Measurements from ENCODE around the gene SAMD1. TPM values are rescaled to one million over a fixed set of nuclear protein-coding genes. Genes with fewer than 3 reads are reported as not detected.

SAMD1 gene
- total RNA-seq, 4 donors from 2014 or later, result 8.6 to 21.9 (median 11.3) TPM

DNA sequence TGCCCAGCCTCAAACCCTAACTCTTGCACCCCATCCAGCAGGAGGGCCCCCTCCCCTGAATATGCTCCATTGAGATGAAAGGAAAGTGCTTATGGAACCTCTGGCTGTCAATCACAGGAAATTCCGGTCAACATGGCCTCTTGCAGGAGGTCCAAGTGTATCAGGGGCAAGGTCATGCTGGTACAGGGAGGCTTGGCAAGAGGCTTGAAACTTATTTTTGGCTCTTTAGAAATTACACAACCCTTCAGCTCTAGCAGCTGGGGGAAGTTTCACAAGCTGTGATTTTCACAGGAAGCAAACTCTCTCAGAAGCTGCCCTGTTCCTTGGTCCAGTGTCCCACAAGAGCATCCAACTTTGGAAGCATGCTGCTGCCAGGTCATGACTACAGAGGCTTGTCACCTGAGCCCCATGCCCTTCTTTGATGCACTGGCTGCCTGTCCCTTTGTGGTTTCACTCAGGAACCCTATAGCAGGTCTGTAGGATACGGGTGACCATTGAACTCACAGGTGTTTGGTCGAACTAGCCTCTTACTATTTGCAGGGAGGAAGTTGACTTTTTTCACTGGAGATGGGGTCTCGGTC, 37.5 kb upstream of the SAMD1 start:
- TF ChIP-seq, protein P1, sequence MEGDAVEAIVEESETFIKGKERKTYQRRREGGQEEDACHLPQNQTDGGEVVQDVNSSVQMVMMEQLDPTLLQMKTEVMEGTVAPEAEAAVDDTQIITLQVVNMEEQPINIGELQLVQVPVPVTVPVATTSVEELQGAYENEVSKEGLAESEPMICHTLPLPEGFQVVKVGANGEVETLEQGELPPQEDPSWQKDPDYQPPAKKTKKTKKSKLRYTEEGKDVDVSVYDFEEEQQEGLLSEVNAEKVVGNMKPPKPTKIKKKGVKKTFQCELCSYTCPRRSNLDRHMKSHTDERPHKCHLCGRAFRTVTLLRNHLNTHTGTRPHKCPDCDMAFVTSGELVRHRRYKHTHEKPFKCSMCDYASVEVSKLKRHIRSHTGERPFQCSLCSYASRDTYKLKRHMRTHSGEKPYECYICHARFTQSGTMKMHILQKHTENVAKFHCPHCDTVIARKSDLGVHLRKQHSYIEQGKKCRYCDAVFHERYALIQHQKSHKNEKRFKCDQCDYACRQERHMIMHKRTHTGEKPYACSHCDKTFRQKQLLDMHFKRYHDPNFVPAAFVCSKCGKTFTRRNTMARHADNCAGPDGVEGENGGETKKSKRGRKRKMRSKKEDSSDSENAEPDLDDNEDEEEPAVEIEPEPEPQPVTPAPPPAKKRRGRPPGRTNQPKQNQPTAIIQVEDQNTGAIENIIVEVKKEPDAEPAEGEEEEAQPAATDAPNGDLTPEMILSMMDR (IDR thresholded peaks at IDR 0.05; ENCODE audit: low read depth), result no peak

DNA sequence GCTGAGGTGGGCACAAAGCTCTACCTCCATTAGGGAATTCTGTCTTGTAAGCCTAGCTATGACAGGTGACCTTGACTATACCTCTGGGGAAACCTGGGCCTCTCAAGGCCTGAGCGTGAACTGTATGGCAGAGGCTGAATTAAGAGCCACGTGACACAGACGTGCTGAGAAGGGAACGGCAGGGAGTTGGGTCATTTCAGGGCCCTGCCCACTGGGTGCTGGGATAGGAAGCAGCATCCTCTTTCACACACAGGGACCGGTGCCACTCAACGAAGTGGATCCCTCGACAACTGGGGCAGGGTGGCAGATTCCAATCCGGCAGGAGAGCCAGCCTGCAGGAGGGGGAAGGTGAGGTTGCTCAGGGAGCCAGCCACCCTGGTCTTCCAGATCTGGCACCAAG, 36.6 kb upstream of the SAMD1 start:
- TF ChIP-seq, protein P1 (IDR thresholded peaks at IDR 0.05; ENCODE audit: low read depth), result no peak

DNA sequence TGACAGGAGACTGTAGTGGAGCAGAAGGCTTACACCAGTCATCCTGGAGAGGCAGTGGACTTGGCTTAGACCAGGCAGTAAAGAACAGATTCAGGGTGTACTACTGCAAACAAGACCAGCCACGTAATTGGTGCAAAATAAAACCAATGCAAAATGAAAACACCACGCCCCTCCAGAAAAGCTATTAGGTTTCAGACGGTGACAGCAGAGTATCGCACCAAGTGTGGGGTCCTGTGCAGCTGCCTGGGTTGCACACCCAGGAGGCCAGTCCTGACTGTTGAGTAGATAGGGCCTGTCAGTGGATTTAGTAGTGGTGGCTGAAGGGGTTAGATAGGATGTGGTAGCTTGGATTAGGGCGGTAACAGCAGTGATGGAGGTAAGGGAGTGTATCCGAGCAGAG, 32.4 kb upstream of the SAMD1 start:
- TF ChIP-seq, protein P1 (IDR thresholded peaks at IDR 0.05; ENCODE audit: low read depth), result no peak

DNA sequence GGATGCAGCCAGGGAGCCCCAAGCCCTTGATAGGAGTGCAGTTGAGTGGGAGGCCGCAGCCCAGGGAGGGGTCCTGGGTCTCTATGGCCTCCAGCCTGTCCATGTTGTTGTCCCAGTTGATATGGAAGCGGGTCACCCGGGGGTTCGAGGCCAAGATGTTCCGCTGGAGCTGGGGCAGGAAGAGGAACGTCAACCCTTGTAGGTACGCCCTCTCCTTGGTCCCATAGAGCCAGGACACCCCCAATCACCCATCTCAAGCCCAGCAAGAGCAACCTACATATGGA, 29.9 kb upstream of the SAMD1 start:
- TF ChIP-seq, protein P1 (IDR thresholded peaks at IDR 0.05; ENCODE audit: low read depth), result no peak

DNA sequence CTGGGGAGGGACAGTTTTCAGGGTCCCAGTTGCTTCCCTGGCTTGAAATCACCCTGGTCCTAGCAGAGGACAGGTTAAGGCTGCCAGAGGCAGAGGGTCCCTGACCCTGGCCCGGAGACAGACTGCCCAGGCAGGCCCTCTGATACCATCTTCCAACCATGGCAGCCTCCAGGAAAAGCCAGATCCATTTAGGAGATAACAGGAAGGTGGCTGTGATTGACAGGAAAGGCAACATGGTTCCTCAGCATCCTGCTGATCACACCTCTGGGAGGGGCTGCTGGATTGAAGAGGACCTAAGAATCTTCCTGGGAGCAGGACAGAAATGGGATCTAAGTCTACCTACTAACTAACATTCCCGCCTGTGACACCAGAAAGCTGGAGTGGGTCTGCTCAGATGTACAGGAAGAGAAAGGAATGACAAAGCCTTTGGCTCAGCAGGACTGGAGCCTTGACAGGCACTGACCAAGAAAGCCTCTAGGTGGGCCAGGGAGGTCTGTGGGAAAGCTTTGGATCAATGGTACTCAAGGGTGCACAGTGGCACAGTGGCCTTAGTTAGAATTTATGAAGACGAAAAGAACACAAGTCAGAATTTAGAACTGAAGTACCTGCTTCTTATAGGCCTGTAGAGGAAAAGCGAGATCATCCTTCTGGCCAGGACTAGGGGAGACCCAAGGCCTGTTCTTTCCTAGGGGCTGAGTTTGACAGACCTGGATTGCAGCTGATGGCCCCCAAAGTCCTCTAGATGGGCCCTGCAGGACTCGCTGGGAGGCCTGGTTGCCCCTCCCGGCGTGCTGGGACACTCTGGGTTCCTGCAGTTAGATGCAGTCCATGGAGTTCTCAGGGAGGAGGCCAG, 29.3 kb upstream of the SAMD1 start:
- TF ChIP-seq, protein P1 (IDR thresholded peaks at IDR 0.05; ENCODE audit: low read depth), result no peak

DNA sequence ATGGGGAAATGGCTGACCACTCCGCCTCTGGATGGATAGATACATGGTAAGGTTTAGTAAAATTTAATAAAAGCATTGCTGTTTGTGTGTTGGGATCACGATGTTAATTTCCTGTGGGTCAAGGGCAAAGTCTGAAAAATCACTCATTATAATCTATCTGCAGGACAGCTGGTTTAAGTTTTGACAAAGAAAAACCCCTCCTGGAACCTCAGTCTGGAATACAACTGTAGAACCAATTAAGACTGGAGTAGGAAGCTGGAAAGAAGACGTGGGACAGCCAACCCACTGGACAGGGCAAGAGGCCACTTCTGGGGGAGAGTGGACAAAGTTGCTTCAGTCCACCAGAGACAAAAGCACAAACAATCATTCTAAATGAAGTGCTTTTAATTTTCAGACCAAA, 28.6 kb upstream of the SAMD1 start:
- TF ChIP-seq, protein P1 (IDR thresholded peaks at IDR 0.05; ENCODE audit: low read depth), result no peak

DNA sequence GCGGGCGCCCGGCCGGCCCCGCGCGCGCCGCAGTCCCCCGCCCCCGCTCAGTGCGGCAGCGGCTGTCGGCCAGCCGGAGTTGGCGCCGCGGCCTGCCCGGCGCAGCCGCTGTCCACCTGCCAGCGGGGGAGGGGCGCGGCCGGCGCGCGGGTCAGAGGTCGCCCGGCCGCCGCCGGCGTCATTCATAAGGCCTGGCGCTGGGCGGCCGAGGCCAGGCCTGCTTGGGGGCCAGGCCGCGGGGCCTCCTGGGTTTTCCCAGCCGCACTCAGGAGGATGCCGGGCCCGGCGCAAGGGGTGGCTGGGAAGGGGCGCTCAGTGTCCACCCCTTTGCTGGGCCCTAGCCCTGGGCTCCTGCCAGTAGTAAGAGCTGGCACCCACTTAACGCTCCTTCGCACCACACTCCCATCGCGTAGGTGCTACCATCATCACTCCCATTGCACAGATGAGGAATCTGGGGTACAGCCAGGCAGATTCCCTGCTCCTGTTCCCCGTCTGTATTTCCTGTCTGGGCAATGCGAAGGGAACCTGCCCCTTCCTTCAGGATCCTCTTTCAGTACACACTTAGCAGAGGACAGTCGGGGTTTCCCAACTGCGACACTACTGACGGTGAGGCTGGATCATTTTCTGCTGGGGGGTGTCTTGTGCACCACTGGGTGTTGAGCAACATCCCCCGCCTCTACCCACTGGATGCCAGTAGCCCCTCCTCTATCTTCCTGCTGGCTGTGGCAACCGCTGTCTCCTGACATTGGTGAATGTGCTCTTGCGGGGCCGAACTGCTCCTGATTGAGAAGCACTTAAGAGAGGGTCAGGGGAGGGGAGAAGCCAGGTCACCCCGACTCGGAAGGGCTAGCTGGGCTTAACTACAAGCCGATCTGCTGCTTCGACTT, 27.9 kb upstream of the SAMD1 start:
- TF ChIP-seq, protein P1 (IDR thresholded peaks at IDR 0.05; ENCODE audit: low read depth), result no peak

Measured in subcutaneous adipose tissue (tissue), 4 donors.